HG03139 (cell line): Measurements from ENCODE around the gene DEK.
"Not testable (repeated sequence)": the region's sequence is repeated elsewhere in the genome, so short reads cannot be mapped to it uniquely, and the experiment has no call there.

ENCODE experiments used
- ATAC-seq: cut with Tn5 transposase; IDR thresholded peaks from one replicate; pipeline ENCODE4 v1.9.1; 2021; ENCODE audit not compliant: unreplicated experiment

Gene DEK

GRCh38 chr6:18207949-18208348, 56.4 kb downstream of the DEK start:
- no peak for ATAC-seq

- ATAC-seq: no peak
Measured at GRCh38 chr6:18207438-18207837, 56.9 kb downstream of the DEK start.

GRCh38 chr6:18206591-18206990, 57.7 kb downstream of the DEK start:
- ATAC-seq: no peak

GRCh38 chr6:18204691-18205090, 59.6 kb downstream of the DEK start:
- no peak for ATAC-seq

- no peak for ATAC-seq
Measured at GRCh38 chr6:18203786-18204185, 60.5 kb downstream of the DEK start.

- ATAC-seq: no peak
Measured at GRCh38 chr6:18192026-18192425, 72.3 kb downstream of the DEK start.

- ATAC-seq: no peak
Measured at GRCh38 chr6:18189196-18189595, 75.1 kb downstream of the DEK start.

GRCh38 chr6:18187701-18188100, 76.6 kb downstream of the DEK start:
- no peak for ATAC-seq

- no peak for ATAC-seq
Measured at GRCh38 chr6:18186540-18187250, 77.6 kb downstream of the DEK start.

- ATAC-seq: no peak
Measured at GRCh38 chr6:18186033-18186432, 78.3 kb downstream of the DEK start.

GRCh38 chr6:18185624-18186023, 78.7 kb downstream of the DEK start:
- no peak for ATAC-seq

- no peak for ATAC-seq
Measured at GRCh38 chr6:18183766-18184165, 80.6 kb downstream of the DEK start.

GRCh38 chr6:18182568-18182967, 81.8 kb downstream of the DEK start:
- ATAC-seq: no peak

GRCh38 chr6:18179770-18180356, 84.5 kb downstream of the DEK start:
- no peak for ATAC-seq

- no peak for ATAC-seq
Measured at GRCh38 chr6:18178960-18179615, 85.2 kb downstream of the DEK start.

GRCh38 chr6:18177286-18177965, 86.9 kb downstream of the DEK start:
- ATAC-seq: no peak

- ATAC-seq: not testable (repeated sequence)
Measured at GRCh38 chr6:18176198-18176597, 88.1 kb downstream of the DEK start.
